ENCODE data around the gene CYFIP2.

Gene CYFIP2

GRCh38 chr5:157327771-157328170, 61.8 kb downstream of the CYFIP2 start:
- peak; percentile 56 for DNase-seq

DNA sequence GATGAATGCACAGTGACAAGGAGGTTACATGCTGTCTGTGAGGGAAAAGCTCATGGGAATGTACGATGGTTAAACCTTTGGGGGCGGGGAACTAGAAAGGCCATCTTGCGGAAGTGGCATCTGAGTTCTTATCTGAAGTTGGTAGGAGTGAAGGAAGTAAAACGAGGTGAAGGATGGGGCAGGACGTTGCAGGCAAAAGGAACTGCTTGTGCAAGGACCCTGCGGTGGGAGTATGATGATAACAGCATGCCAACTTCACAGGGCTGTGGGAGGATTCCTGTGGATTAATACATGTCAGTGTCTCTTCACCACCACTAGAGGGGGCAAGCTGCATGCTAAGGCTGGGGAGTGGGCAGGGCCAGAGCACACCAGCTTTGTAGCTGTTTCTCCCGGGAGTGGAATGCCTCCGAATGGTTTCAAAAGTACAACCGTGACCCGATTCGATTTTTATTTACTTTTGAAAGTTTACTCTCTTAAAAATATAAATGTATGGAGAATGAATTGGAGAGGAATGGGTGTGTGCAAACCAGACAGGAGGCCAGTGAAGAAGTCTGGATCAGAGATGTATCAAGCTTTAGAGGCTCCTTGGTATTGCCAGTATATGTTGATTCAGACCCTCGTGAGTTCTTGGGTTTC, 62.5 kb downstream of the CYFIP2 start:
- peak; percentile 77 for DNase-seq

GRCh38 chr5:157331807-157332206, 65.9 kb downstream of the CYFIP2 start:
- DNase-seq, result peak; percentile 58

DNA sequence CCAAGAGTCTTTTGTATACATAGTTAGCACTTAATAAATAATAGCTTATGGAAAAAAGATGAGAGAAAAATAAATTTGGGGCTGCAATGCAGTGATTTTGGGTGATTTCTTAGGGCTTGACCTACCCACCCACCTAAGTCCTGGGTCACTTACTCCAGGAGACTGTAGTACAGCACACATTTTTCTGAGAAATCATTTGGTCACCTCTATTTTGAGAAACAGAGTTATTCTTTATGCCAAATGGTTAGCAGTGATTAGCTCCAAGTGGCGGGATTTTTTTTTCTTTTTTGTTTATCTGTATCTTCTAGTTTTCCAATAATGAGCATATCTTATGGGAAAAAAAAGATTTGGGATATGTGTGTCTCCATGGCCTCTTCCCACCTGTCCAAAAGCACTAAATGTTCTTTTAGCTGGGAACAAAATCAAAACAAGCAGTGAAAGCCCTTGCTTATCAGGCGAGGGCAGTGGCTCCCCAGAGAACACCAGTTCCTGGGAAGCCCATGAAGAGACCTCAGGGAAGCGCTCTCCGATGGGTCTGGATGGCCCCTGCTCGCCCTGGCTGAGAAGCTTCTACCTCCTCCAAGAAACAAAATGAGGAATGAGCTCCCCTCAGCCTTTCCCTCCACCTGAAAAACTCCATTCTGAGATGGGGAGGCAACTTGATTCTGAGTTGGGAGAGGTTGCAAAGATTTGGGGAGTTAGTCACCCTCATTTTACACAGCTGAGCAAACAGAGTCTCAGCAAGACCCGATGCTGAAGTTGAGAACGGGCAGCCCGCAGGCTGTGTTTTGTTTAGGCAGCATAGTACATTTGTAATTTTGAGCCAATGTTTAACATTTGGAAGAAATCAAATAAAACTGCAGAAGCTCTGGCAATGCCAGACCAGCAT, 69.9 kb downstream of the CYFIP2 start:
- no peak for DNase-seq

GRCh38 chr5:157336423-157336744, 70.5 kb downstream of the CYFIP2 start:
- DNase-seq, result no peak

GRCh38 chr5:157339409-157339808, 73.5 kb downstream of the CYFIP2 start:
- no peak for DNase-seq

DNA sequence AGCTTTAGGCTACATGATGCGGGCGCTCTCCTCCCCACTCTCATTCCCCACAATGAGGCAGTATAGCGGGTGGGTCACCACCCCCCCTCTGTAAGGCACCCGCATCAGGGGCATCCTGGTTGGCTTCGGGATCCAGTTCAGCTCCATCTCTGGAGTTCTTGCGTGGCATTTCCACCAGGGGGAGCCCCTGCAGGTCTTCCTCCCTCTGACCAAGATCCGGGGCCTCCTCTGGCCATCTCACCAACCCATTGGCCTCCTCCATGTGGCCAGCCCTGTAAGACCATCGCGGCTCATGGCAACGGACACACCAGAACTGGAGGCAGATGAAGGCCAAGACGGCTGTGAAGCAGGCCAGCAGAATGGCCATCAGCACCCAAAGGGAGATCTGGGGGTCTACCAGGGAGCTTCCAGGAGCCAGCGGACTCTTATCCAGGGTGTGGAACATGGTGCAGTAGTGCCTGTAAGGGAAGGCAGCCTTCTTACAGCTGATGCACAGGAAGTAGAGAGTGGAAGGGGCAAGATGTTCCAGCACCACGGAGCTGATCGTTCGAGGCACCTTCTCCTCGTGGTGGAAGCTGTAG, 77.0 kb downstream of the CYFIP2 start:
- peak; percentile 70 for DNase-seq

DNA sequence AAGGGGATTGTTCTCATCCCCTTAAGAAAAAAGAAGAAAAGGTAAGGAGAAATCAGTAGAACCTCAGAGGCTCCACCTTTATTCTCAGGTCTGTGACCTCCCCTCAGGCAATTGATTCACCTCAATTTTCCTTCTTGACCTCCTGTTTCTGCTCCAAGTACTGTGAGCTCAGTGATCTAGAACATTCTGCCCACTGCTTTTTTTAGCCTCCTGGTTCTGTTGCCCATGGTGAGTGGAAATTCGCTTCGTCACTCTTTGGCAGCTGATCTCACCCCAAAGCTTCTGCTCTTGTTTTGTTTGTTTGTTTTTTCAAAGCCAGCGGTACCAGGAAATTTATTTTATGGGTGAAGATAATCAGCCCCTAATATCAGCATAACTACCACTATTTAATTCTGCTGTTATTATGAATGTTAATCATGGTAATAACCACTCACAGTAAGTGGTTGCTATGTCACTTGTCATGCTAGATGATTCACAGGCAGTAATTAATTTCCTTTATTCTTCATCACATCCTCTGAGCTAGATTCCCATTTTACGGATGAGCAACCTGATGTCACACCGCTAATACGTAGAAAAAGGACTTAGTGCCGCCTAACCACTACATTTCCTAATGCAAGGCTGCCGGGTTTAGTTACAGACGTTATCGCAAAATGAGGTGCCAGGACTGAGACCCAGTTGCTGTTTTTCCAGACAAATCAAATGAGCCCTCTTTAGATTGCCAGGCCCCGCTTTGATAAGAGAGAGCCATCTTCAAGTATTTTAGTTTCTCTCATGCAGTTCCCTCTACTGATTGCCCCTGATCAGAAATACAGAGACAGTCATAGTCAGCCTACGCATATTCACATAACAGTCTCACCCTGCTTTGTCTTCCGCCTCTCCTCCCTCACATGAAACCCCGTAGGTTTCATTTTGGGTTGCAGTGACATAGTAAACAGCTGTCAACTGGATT, 78.2 kb downstream of the CYFIP2 start:
- DNase-seq, result peak; percentile 61

- no peak for DNase-seq
Observed at GRCh38 chr5:157345067-157345466, 79.1 kb downstream of the CYFIP2 start.

DNA sequence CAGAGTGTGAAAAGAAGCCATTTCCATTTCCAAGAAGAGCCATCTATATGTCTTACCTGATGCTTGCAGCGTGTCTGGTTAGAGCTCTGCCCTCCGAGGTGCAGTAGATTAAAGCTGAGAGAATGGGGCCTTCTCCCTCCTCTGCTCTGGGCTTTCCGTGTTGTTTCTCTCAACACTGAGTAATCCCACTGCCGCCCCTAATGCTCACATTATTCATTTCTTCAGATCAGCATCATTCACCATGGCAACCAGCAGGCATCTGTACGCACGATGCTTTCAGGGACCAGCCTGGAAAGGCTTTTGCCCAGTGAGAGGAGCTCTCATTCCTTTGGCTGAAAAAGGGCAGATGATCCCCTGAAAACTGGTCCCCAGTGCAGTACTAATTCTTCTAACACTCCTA, 79.6 kb downstream of the CYFIP2 start:
- DNase-seq, result peak; percentile 54

GRCh38 chr5:157347301-157348048, 81.6 kb downstream of the CYFIP2 start:
- DNase-seq, result peak; percentile 52

DNA sequence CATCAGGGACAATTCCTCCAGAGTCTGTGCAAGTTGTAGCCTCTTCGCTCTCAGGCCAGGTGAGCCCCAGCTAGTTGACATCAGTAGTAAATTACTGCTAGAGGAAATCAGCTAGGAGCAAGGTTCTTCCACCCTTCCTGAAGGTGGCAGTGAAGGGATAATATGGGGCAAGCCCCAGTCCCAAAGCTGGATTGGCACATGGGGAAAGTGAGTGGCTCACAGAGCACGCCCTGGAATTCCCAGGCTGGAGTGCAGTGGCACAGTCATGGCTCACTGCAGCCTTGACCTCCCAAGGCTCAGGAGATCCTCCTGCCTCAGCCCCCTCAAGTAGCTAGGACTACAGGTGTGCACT, 82.1 kb downstream of the CYFIP2 start:
- peak; percentile 54 for DNase-seq

GRCh38 chr5:157350939-157351801, 85.2 kb downstream of the CYFIP2 start:
- DNase-seq, result peak; percentile 59

- no peak for DNase-seq
Observed at GRCh38 chr5:157351802-157352092, 85.8 kb downstream of the CYFIP2 start.

- DNase-seq, result peak; percentile 59
Observed at GRCh38 chr5:157352756-157353340, 86.9 kb downstream of the CYFIP2 start.

DNA sequence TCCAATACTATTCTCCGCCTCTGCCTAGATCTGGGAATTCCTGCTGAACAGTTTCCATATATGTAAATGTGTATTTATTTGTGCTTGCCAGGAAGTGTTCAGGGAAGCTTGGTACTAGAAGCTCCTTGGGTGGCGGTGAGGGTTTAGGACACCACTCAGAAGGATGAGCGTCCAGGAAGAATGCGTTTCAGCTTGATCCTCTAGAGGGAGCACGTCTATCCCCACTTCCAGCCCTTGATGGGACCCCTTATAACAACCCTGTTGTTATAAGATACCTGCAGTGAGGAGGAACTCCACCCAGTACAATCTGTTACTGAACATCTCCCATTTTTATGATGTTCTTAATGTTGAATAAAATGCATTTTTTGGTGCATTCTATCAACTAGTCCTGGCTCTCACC, 88.9 kb downstream of the CYFIP2 start:
- DNase-seq, result peak; percentile 46

DNA sequence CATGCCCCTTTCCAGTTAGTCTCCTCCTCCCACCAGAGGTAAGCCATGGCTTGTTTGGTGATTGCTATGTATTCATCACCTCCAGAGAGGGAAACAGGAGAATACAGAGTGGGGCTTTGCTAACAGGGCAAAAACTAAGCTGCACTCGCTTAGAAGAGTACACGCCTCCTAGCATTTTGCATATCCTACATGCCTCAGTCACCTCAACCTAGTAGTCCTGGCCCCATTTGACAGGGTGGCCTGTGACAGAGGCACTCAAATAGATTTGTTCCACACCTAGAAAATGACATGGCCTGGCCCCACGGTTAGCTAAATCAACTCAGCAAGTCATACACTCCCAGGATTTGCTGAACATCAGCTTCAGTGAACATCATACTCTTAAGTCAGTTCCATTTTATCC, 90.7 kb downstream of the CYFIP2 start:
- peak; percentile 54 for DNase-seq

GRCh38 chr5:157357823-157358222, 91.9 kb downstream of the CYFIP2 start:
- DNase-seq, result peak; percentile 17

GRCh38 chr5:157358871-157359270, 92.9 kb downstream of the CYFIP2 start:
- peak; percentile 47 for DNase-seq

DNA sequence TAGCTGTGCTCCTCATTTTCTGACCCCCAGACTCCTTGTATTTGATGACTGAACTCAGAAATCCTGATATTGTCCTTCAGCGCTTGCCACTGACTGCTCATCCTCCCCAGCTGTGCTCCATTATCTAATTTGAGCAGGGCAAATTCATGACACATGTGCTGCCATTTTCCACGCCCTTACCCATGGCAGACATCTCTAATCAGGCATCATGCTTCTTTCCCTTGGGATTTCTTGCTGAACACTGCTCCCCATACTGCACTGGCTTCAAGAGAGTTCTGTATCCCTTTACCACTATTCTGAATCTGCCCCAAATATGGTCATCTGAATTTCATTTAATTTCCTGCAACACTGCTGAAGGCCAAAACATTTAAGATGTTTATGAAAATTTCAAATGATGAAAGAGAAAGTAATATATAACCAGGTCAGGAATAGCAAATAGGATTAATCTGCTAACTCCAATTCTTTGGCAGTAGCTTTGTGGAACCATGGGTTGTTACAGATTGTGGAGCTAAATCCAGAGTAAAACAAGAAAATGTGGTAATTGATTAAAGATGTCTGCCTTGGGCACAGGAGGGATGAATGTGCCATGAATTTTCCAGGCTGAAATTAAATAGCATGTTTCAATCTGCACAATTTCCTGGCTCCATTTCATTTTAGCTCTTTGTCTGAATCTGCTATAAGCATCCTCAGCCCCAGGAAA, 93.6 kb downstream of the CYFIP2 start:
- peak; percentile 5 for DNase-seq
